Measurements from ENCODE around the gene EIPR1. TPM values are rescaled to one million over a fixed set of nuclear protein-coding genes. Genes with fewer than 3 reads are reported as not detected.

EIPR1 gene
- total RNA-seq, 1 experiment from 2014 or later, result 27.8 TPM

DNA sequence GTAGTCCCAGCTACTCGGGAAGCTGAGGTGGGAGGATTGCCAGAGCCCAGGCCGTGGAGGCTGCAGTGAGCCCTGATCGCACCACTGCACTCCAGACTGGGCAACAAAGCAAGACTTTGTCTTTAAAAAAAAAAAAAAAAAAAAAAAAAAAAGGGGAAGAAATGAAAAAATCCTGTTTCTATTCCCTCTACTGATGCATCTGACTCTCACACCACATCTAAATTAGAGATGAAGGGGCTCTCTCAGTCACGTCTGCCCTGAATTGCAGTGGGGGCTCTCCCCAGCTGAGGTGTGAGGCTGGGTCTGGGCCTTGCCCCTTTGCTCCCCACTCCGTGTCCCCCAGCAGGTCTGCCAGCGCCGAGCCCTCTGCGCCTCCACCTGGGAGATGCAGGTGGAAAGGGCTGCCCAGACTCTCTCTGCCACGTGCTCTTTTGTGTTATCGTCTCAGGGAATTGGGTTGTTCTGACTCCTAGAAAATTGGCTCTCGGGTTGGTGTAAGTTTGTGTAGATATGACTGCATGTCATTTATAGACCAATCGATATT is 32.1 kb upstream of the EIPR1 start:
- H3K9me3 ChIP-seq (ENCODE audit: control insufficient read depth, low read depth, low read length), result no peaks in the 10 kb centered on the region
- no peak overlapping the region for H3K23ac ChIP-seq (ENCODE audit: insufficient read length, low read depth, low read length)
- no peaks in the 10 kb centered on the region for H3K27me3 Mint-ChIP-seq (ENCODE audit: low read depth)
- H3K56ac ChIP-seq (ENCODE audit: insufficient read length, low read depth, low read length), result no peak overlapping the region
- no peak overlapping the region for H3K9ac ChIP-seq (ENCODE audit: extremely low read depth, insufficient read length, low read length)
- no peak overlapping the region for H3K27ac ChIP-seq (ENCODE audit: insufficient read length, low read depth, low read length)
- no peak overlapping the region; the same call in 1 of the 2 replicates for H3K14ac ChIP-seq (ENCODE audit: insufficient read depth, low read length)
- H2BK12ac ChIP-seq (ENCODE audit: insufficient read length, low read depth, low read length), result no peak overlapping the region
- no peak overlapping the region for H3T11ph ChIP-seq (ENCODE audit: low read length)
- no peaks in the 10 kb centered on the region for H3K23me2 ChIP-seq (ENCODE audit: insufficient read length, low read depth, low read length, poor library complexity, severe bottlenecking)
- no peak overlapping the region for H2BK15ac ChIP-seq (ENCODE audit: low read depth, low read length)
- H4K20me1 ChIP-seq (ENCODE audit: control insufficient read depth, insufficient read depth, insufficient read length), result no peaks in the 10 kb centered on the region
- no peaks in the 10 kb centered on the region for H3K4me1 ChIP-seq (ENCODE audit: insufficient read depth, low read length)
- no peaks in the 10 kb centered on the region for H3K27me3 ChIP-seq (ENCODE audit: insufficient read depth, low read length)
- no peak overlapping the region for H4K5ac ChIP-seq (ENCODE audit: insufficient read length, low read depth, low read length)
- H3K18ac ChIP-seq (ENCODE audit: insufficient read length, low read depth, low read length), result no peak overlapping the region
- no peak overlapping the region for H3K4ac ChIP-seq (ENCODE audit: low read depth, low read length)
- H3K4me3 Mint-ChIP-seq, result no peak overlapping the region
- no peak overlapping the region for H2BK120ac ChIP-seq (ENCODE audit: low read depth, low read length, poor library complexity, severe bottlenecking)
- no peak overlapping the region for H3K4me2 ChIP-seq (ENCODE audit: insufficient read depth, insufficient read length, low read length)
- H2AK5ac ChIP-seq (ENCODE audit: insufficient read length, low read length), result no peak overlapping the region
- WGBS (ENCODE audit: extremely low coverage, insufficient read length, low lambda C conversion rate), result no CpG with 5 or more reads among the region's 12 CpGs
- H3K9me3 Mint-ChIP-seq, result no peaks in the 10 kb centered on the region
- H3K27ac Mint-ChIP-seq, result no peak overlapping the region; a peak in 1 of 7 replicates
- H3K4me1 Mint-ChIP-seq, result no peaks in the 10 kb centered on the region
- no peak overlapping the region for H2AFZ ChIP-seq (ENCODE audit: low read length)
- no peak overlapping the region for H4K8ac ChIP-seq (replicated peaks; ENCODE audit: insufficient read length, low read depth, low read length)
- no peak overlapping the region for H4K91ac ChIP-seq (ENCODE audit: insufficient read length, low read depth, low read length)
- no peak overlapping the region for H2BK20ac ChIP-seq (ENCODE audit: low read depth, low read length, poor library complexity, severe bottlenecking)
- no peaks in the 10 kb centered on the region for H3K79me1 ChIP-seq (ENCODE audit: insufficient read depth, low read depth, low read length, poor library complexity, severe bottlenecking)
- TF ChIP-seq, protein P1, sequence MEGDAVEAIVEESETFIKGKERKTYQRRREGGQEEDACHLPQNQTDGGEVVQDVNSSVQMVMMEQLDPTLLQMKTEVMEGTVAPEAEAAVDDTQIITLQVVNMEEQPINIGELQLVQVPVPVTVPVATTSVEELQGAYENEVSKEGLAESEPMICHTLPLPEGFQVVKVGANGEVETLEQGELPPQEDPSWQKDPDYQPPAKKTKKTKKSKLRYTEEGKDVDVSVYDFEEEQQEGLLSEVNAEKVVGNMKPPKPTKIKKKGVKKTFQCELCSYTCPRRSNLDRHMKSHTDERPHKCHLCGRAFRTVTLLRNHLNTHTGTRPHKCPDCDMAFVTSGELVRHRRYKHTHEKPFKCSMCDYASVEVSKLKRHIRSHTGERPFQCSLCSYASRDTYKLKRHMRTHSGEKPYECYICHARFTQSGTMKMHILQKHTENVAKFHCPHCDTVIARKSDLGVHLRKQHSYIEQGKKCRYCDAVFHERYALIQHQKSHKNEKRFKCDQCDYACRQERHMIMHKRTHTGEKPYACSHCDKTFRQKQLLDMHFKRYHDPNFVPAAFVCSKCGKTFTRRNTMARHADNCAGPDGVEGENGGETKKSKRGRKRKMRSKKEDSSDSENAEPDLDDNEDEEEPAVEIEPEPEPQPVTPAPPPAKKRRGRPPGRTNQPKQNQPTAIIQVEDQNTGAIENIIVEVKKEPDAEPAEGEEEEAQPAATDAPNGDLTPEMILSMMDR (conservative IDR thresholded peaks at IDR 0.05), result no peak
- no peak overlapping the region for H2BK5ac ChIP-seq (ENCODE audit: insufficient read length, low read length)
- 0 out of 2 replicates have a peak, but pooled peaks cover under 1% of the 10 kb centered on the region for H3K79me2 ChIP-seq (ENCODE audit: insufficient read depth, low read length)
- peaks cover 9 to 27% (median 22%) of the 10 kb centered on the region in 3 experiments for H3K36me3 Mint-ChIP-seq (ENCODE audit: insufficient read depth in 1 of 3, low read depth in 3 of 3)
- DNase-seq, result no peak
